ENCODE data around the gene P2RX4.

Gene P2RX4

GRCh38 chr12:121246893-121247557, 37.1 kb downstream of the P2RX4 start:
- H3K4me1 ChIP-seq (ENCODE audit: control insufficient read depth, low read length) = peaks cover 16% of the 10 kb centered on the region
- no peak overlapping the region for H3K4me3 ChIP-seq (ENCODE audit: low read length)
- no peaks in the 10 kb centered on the region for H3K79me2 ChIP-seq (ENCODE audit: control insufficient read depth, low read length)
- H3K27ac ChIP-seq (ENCODE audit: low read depth, low read length) = no peak overlapping the region
- H3K9me3 ChIP-seq (ENCODE audit: control insufficient read depth, insufficient read depth, low read length) = no peaks in the 10 kb centered on the region
- H3K9me2 ChIP-seq (replicated peaks; ENCODE audit: control insufficient read depth, low read length) = no peaks in the 10 kb centered on the region
- H3K4me2 ChIP-seq (ENCODE audit: low read length) = no peak overlapping the region
- TF ChIP-seq EZH2phosphoT487 (IDR thresholded peaks at IDR 0.05; ENCODE audit: borderline replicate concordance, low read length) = no peak
- TF ChIP-seq, protein P1, sequence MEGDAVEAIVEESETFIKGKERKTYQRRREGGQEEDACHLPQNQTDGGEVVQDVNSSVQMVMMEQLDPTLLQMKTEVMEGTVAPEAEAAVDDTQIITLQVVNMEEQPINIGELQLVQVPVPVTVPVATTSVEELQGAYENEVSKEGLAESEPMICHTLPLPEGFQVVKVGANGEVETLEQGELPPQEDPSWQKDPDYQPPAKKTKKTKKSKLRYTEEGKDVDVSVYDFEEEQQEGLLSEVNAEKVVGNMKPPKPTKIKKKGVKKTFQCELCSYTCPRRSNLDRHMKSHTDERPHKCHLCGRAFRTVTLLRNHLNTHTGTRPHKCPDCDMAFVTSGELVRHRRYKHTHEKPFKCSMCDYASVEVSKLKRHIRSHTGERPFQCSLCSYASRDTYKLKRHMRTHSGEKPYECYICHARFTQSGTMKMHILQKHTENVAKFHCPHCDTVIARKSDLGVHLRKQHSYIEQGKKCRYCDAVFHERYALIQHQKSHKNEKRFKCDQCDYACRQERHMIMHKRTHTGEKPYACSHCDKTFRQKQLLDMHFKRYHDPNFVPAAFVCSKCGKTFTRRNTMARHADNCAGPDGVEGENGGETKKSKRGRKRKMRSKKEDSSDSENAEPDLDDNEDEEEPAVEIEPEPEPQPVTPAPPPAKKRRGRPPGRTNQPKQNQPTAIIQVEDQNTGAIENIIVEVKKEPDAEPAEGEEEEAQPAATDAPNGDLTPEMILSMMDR (IDR thresholded peaks at IDR 0.05; ENCODE audit: low read depth, low read length, poor library complexity, severe bottlenecking) = no peak
- H3F3A ChIP-seq (ENCODE audit: control insufficient read depth, insufficient read depth) = no peaks in the 10 kb centered on the region
- peaks cover 59% of the 10 kb centered on the region for H3K36me3 ChIP-seq (ENCODE audit: control insufficient read depth, low read length)
- H4K20me1 ChIP-seq (ENCODE audit: control insufficient read depth, insufficient read depth, low read depth, low read length) = no peaks in the 10 kb centered on the region
- no peaks in the 10 kb centered on the region for H3K27me3 ChIP-seq (ENCODE audit: control insufficient read depth, low read length)

- no peaks in the 10 kb centered on the region for H3K79me2 ChIP-seq (ENCODE audit: control insufficient read depth, low read length)
- H3K27me3 ChIP-seq (ENCODE audit: control insufficient read depth, low read length) = no peaks in the 10 kb centered on the region
- H3K27ac ChIP-seq (ENCODE audit: low read depth, low read length) = no peak overlapping the region
- H3K9me2 ChIP-seq (replicated peaks; ENCODE audit: control insufficient read depth, low read length) = no peaks in the 10 kb centered on the region
- TF ChIP-seq, protein P1 (IDR thresholded peaks at IDR 0.05; ENCODE audit: low read depth, low read length, poor library complexity, severe bottlenecking) = no peak
- peaks cover 16% of the 10 kb centered on the region for H3K4me1 ChIP-seq (ENCODE audit: control insufficient read depth, low read length)
- no peaks in the 10 kb centered on the region for H3F3A ChIP-seq (ENCODE audit: control insufficient read depth, insufficient read depth)
- no peak overlapping the region for H3K4me3 ChIP-seq (ENCODE audit: low read length)
- H4K20me1 ChIP-seq (ENCODE audit: control insufficient read depth, insufficient read depth, low read depth, low read length) = no peaks in the 10 kb centered on the region
- H3K36me3 ChIP-seq (ENCODE audit: control insufficient read depth, low read length) = peaks cover 67% of the 10 kb centered on the region
- H3K4me2 ChIP-seq (ENCODE audit: low read length) = peak overlapping the region; percentile 26; the same call in 1 of the 2 replicates
- H3K9me3 ChIP-seq (ENCODE audit: control insufficient read depth, insufficient read depth, low read length) = no peaks in the 10 kb centered on the region
These were observed 38.7 kb downstream of the P2RX4 start for GRCh38 chr12:121248622-121249021.

GRCh38 chr12:121250359-121250758, 40.4 kb downstream of the P2RX4 start:
- Histone ChIP-seq H3K4me1 (ENCODE audit: control insufficient read depth, low read length) (peaks cover 16% of the 10 kb centered on the region), H3K27me3 (ENCODE audit: control insufficient read depth, low read length) (no peaks in the 10 kb centered on the region), H3F3A (ENCODE audit: control insufficient read depth, insufficient read depth) (no peaks in the 10 kb centered on the region), H4K20me1 (ENCODE audit: control insufficient read depth, insufficient read depth, low read depth, low read length) (no peaks in the 10 kb centered on the region), H3K4me2 (ENCODE audit: low read length) (no peak overlapping the region), H3K9me2 (replicated peaks; ENCODE audit: control insufficient read depth, low read length) (no peaks in the 10 kb centered on the region), H3K36me3 (ENCODE audit: control insufficient read depth, low read length) (peaks cover 69% of the 10 kb centered on the region), H3K9me3 (ENCODE audit: control insufficient read depth, insufficient read depth, low read length) (no peaks in the 10 kb centered on the region), H3K79me2 (ENCODE audit: control insufficient read depth, low read length) (no peaks in the 10 kb centered on the region), H3K4me3 (ENCODE audit: low read length) (no peak overlapping the region), H3K27ac (ENCODE audit: low read depth, low read length) (no peak overlapping the region)
- TF ChIP-seq EZH2phosphoT487 (IDR thresholded peaks at IDR 0.05; ENCODE audit: borderline replicate concordance, low read length) = no peak
- TF ChIP-seq, protein P1 (IDR thresholded peaks at IDR 0.05; ENCODE audit: low read depth, low read length, poor library complexity, severe bottlenecking) = no peak
